ENCODE results near the gene GALNT1. TPM values are rescaled to one million over a fixed set of nuclear protein-coding genes. Genes with fewer than 3 reads are reported as not detected.
A peak's percentile ranks its signal among the peaks of the same experiment; 100 is the strongest.

Gene GALNT1
- total RNA-seq, 1 experiment from 2014 or later: 105 TPM

- Mint-ChIP-seq H3K4me3 (ENCODE audit: low read depth, unreplicated experiment) (no peak overlapping the region), H3K27me3 (ENCODE audit: unreplicated experiment) (no peaks in the 10 kb centered on the region), H3K27ac (ENCODE audit: unreplicated experiment) (no peak overlapping the region), H3K9me3 (ENCODE audit: low read depth, unreplicated experiment) (peaks cover 29% of the 10 kb centered on the region), H3K36me3 (ENCODE audit: insufficient read depth, unreplicated experiment) (peaks cover 15% of the 10 kb centered on the region), H3K4me1 (ENCODE audit: low read depth, unreplicated experiment) (no peaks in the 10 kb centered on the region)
- BruUV-seq (replicated peaks): no TSS peak
- intact Hi-C loops (cut with micrococcal nuclease; ENCODE audit: unreplicated experiment): no loop called here
- no peak for DNase-seq
- no peak for TF ChIP-seq CTCF (IDR thresholded peaks at IDR 0.05; ENCODE audit: unreplicated experiment)
- CTCF ChIA-PET: no interaction called here
Measured at GRCh38 chr18:35624146-35624545, 42.6 kb downstream of the GALNT1 start.

GRCh38 chr18:35625232-35625631, 43.7 kb downstream of the GALNT1 start:
- Mint-ChIP-seq H3K36me3 (ENCODE audit: insufficient read depth, unreplicated experiment) (peaks cover 15% of the 10 kb centered on the region), H3K4me1 (ENCODE audit: low read depth, unreplicated experiment) (no peaks in the 10 kb centered on the region), H3K27ac (ENCODE audit: unreplicated experiment) (no peak overlapping the region), H3K4me3 (ENCODE audit: low read depth, unreplicated experiment) (no peak overlapping the region), H3K27me3 (ENCODE audit: unreplicated experiment) (no peaks in the 10 kb centered on the region), H3K9me3 (ENCODE audit: low read depth, unreplicated experiment) (peaks cover 33% of the 10 kb centered on the region)
- BruUV-seq (replicated peaks): no TSS peak
- no peak for TF ChIP-seq CTCF (IDR thresholded peaks at IDR 0.05; ENCODE audit: unreplicated experiment)
- no peak for DNase-seq
- intact Hi-C loops (cut with micrococcal nuclease; ENCODE audit: unreplicated experiment): no loop called here
- CTCF ChIA-PET: no interaction called here

- H3K9me3 Mint-ChIP-seq (ENCODE audit: low read depth, unreplicated experiment): peaks cover 14% of the 10 kb centered on the region
- CTCF ChIA-PET: no interaction called here
- no peak for DNase-seq
- no peak for TF ChIP-seq CTCF (IDR thresholded peaks at IDR 0.05; ENCODE audit: unreplicated experiment)
- no peak overlapping the region for H3K27ac Mint-ChIP-seq (ENCODE audit: unreplicated experiment)
- H3K4me1 Mint-ChIP-seq (ENCODE audit: low read depth, unreplicated experiment): peaks cover 21% of the 10 kb centered on the region
- peaks cover 5% of the 10 kb centered on the region for H3K36me3 Mint-ChIP-seq (ENCODE audit: insufficient read depth, unreplicated experiment)
- H3K4me3 Mint-ChIP-seq (ENCODE audit: low read depth, unreplicated experiment): no peak overlapping the region
- intact Hi-C loops (cut with micrococcal nuclease; ENCODE audit: unreplicated experiment): no loop called here
- no peaks in the 10 kb centered on the region for H3K27me3 Mint-ChIP-seq (ENCODE audit: unreplicated experiment)
- BruUV-seq (replicated peaks): no TSS peak
Measured at GRCh38 chr18:35633761-35634160, 52.2 kb downstream of the GALNT1 start.

- TF ChIP-seq CTCF (IDR thresholded peaks at IDR 0.05; ENCODE audit: unreplicated experiment): no peak
- DNase-seq: no peak
- peaks cover 8% of the 10 kb centered on the region for H3K9me3 Mint-ChIP-seq (ENCODE audit: low read depth, unreplicated experiment)
- peak overlapping the region; percentile 60 for H3K27ac Mint-ChIP-seq (ENCODE audit: unreplicated experiment)
- no peak overlapping the region for H3K4me3 Mint-ChIP-seq (ENCODE audit: low read depth, unreplicated experiment)
- H3K4me1 Mint-ChIP-seq (ENCODE audit: low read depth, unreplicated experiment): peaks cover 21% of the 10 kb centered on the region
- CTCF ChIA-PET: interaction anchor here (1.2 kb wide), 1 partner anchor 18 kb away, joined by 4 read pairs; no protein-coding TSS in a partner anchor
- intact Hi-C loops (cut with micrococcal nuclease; ENCODE audit: unreplicated experiment): no loop called here
- H3K36me3 Mint-ChIP-seq (ENCODE audit: insufficient read depth, unreplicated experiment): peaks cover 5% of the 10 kb centered on the region
- no peaks in the 10 kb centered on the region for H3K27me3 Mint-ChIP-seq (ENCODE audit: unreplicated experiment)
- BruUV-seq (replicated peaks): no TSS peak
Measured at GRCh38 chr18:35634323-35634722, 52.8 kb downstream of the GALNT1 start.
